GM10847 (cell line): ENCODE measurements around the gene BMP10.

Experiments
- POLR2A ChIP-seq: IDR thresholded peaks from 2 replicates; pipeline ENCODE4 v1.6.1; 2011; ENCODE audit not compliant: insufficient read length; ENCODE audit errors: extremely low read depth

The BMP10 gene

DNA sequence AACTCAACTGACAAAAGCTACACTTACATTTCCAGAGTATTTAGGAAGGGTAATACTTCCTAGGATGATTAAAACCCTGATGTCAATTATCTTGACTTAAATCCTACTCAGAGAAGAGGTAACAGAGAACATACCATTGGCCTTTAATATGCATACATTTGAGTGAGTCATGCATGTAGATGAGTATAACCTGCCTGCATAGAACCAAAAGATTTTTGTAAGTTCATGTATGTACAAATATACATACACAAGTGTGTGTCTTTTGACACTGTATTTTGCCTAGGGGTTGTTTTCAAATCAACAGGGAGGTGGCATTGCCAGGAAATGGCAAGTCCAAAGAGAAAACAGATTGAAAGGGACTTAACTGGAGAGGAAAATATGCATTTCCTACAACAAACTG is 6.1 kb downstream of the BMP10 start:
- TF ChIP-seq POLR2A: no peak

DNA sequence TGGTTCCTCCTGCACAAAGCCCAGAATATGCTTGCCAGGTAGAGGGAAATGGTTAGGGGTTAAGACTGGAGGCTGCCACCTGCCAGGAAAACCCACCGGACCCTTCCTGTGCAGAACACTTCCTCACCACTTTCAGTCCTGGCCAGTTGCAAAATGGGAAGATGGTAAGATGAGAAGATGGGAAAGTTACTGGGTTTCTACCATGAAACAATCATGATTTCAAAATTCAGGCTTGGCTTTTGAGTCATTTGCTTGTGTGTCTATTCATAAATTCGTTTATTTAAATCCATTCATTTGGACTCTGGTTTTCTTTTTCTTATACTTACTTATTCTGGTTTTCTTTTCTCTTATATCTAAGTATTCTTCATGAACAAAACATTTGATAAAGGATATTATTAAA is 7.2 kb downstream of the BMP10 start:
- TF ChIP-seq POLR2A: no peak

DNA sequence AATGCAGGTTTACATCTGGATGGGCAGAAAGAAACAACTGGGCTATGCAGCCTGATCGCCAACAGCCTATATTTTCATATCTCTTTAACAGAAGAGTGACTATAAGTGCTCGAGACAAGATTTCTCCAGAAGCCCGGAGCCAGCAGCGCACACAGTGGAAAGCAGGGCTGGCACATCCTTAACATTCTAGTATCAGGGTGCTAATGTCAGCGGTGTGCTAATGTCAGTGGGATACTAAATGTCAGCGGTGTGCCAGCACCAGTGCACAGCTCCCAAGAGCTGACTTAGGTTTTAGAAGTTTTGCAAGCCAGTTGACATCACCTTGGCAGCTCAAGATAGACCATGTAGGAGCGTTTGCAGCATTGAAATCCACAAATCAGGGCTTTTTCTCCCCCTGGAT is 8.3 kb downstream of the BMP10 start:
- no peak for TF ChIP-seq POLR2A

DNA sequence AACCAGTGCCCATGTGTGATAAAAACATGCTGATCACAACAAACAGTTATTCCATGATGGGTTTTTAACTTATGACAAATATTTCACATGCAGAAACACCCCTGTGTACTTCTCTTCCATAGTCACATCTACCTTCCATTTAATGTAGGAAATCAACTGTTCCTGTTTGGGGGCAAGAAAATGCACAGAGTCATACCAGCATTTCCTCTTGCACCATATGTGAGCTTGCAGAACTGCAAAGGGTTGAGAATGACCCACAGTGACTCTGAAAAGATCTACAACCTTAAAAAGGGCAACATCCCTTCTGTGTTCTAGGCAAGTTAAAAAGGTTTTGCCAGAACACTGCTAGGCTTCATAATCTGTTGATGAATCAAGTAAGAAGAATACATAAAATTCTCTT is 9.9 kb downstream of the BMP10 start:
- TF ChIP-seq POLR2A: no peak

DNA sequence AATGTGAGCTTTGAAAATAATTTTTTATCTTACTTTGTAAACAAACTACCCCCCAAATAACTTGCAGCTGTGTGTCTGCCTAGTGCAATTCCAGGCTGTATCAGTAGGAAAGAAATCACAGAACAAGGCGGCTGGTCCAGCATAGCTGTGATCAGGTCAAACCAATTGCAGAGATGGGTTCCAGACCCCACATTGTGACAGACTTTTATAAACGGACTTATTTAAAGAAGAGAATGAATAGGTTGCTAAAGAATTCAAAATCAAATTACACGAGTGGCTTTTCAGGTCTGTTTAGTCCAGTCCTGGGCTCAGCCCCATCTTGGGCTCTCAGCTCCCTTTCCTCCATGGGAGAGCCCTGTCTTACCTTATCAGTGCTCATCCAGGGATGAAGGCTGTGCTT is 11.1 kb downstream of the BMP10 start:
- TF ChIP-seq POLR2A: no peak

DNA sequence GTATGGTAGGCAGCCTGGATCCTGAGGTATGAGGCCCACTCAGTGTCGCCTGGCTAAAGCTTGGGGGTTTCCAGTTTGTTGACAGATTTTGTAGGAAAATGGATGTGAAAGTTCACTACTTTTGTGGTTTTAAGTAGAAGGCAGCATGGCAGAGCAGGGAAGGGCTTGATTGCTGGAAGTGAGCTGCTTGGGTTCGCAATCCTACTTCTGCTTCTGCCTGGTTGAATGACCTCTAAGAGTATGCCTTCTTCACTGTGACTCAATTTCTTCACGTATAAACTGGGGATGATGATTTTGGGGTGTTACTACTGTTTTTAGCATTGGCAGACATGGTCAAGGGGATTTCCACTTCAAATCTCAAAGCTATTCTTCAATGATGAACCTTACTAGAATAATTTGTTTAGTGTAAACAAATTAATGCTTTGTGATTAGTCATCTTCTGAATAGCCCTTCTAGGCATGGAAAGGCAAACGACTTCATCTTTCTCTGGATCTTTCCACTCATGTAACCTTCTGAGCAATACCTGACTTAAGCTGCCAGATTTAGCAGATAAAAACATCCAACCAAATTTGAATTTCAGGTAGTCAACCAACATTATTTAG is 13.2 kb downstream of the BMP10 start:
- no peak for TF ChIP-seq POLR2A

DNA sequence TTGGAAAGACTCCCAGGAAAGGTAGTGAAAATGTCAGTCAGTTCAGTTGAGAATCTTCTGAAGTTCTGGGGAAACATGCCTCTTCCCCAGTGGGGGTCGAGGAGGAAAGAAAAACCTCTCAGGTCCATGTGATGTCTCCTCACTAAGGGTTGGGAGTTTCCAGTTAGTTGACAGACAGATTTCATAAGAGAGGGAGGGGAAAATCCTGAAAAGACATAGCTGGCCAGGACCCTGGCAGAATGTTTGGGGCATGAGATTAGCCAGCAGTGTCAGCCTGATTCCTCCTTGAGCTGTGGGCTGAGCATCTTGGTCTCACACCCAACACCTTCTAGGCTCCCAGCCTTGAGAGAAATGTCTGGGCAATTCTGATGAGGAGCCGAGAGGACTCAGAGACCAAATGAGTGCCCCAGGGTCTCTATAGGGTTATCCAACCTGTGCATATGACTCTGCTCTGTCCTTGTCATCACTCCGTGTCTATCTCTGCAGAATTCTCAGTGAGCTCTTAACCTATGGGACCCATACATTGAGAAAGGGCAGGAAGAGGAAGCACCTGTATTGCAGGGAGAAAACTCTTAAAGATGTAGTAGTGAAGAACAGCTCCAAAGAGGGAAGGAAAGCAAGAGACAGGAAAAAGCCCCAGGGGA is 13.9 kb downstream of the BMP10 start:
- no peak for TF ChIP-seq POLR2A

DNA sequence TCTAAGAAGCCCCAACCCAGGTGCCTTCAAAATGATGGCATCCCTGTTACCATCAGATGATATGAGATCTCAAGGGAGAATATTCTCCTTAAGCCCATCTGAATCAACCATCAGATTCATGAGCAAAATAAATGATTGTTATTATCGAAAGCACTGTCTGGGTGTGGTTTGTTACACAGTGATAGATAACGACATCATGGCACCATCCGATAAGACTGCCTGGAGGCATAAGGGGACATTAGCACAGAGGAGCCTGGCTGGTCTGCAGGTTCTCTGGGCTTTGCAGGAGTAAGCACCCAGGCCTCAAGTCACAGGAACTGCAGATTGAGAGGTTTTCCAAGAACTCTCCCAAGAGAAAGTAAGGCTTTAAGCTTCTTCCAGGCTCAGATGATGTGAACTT is 15.6 kb downstream of the BMP10 start:
- no peak for TF ChIP-seq POLR2A

DNA sequence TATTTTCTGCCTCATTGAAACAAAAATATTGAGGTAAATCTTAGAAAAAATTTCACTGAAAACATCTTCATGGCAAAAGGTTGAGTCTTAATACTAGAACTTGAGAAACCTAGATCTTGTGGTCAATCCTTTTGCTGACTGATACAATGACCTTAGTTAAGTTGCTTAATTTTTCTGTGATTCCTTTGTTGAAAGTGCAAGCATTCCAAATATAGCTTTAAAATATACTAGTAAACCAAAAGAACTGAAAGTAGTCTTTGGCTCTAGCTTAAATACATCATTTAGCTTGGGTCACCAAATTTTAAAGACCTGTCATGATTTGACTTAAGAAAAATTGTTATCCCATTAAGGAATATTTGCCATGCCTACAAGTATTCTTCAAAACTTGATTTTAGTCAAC is 16.7 kb downstream of the BMP10 start:
- no peak for TF ChIP-seq POLR2A

DNA sequence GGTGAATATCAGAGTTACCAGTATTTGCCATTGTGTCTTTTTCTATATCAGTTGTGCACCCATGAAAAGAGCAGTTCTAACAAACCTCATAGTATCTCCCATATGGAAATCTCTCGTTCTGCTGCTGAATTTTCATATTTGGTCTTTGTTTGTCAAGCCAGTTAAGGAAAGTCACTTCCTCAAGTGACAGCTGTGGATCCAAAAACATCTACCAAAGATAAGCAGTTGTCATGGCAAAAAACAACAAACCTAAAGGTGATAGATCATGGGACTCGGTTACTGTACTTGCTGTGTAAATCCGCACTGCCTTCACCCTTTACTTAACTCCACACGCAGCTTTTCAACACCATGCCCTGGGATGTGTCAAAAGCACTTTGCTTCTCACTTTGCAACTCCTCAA is 17.3 kb downstream of the BMP10 start:
- TF ChIP-seq POLR2A: no peak

DNA sequence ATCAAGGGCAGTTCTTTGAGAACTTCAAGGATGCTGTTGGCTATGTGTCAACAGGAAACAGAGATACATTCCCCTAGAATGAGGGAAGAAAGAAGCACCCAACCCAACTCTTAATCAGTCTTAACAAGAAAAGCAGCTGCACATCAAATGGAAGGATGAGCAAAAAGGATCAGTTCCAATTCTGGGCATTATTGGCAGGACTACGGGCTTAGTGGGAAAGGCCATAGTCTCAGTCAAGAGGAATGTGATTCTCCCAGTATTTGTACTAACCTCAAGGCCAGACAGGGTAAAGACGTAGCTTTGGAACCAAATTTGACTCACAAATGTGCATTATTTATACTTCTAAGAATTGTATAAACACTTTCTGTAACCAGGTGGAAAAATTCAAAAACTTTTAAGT is 18.2 kb downstream of the BMP10 start:
- TF ChIP-seq POLR2A: no peak

DNA sequence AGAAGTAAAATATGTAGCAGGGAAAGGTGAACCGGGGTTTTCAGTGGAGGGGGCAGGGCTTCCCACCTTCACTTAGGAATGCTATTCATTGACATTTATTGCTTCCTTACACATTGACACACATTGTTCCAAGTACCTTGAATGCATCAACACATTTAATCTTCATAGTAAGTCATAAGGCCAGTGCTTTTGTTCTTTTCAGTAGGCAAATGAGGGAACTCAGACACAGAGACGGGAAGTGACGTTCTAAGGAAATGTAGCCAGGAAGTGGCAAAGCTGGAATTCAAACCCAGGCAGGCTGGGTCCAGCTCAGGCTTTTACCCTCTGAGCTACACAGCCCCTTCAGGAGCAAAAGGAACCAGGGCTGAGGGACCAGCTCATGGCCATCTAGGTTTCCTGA is 20.7 kb downstream of the BMP10 start:
- no peak for TF ChIP-seq POLR2A

DNA sequence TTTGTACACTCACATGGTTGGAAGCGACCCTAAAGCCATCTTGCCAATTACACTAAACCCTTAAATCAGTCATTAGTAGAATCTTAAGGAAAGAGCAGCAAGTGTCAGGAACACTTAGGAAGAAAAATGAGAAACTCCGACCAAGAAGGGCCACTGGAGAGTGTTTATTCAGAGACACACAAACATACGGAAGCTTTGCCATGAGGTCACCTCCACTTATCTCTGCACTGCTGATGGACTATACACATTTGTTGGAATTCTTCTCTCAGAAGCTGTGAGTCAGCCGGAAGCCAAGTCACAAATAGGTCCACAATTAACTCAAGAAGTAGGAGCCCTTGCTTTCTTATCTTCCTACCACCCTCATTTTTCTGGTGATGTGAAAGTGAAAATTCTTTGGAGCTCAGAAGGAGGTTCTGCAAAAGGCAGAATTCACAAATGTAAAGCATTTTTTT is 21.6 kb downstream of the BMP10 start:
- TF ChIP-seq POLR2A: no peak

DNA sequence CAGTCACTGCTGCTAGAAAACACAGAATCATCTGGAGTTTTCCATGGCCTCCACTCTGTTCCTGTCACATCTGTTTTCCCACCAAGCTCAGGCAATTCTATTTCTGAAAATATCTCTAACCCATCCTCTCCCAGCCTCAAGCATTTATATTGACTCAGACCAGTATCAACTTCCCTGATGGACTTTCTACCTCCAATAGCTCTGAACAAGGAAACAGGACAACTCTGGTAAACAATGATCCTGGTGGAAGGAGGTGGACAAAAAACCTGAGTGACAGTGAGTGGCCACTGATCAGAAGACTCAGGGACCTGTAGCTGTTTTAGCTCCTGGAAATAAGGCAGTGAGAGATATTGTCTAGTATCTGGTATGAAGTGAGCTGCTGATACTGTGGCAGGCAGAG is 23.4 kb downstream of the BMP10 start:
- no peak for TF ChIP-seq POLR2A

DNA sequence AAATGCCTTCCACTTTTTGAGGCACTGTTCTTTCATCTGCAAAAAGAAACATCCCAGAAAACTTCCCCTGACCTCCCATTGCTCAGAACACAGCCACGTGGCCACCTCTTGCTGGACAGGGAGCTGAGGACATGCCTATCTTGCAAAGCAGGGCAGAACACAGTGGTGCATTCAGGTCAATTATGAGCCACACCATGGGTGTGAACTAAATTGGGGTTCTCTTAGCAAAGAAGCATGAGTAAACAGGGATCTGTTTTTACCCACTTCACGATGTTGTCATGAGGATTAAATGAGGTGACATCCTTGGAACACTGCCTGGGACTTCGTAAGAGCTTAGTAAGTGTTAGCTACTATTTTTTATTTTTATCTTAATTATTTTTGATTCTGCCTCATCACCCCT is 25.1 kb downstream of the BMP10 start:
- no peak for TF ChIP-seq POLR2A

DNA sequence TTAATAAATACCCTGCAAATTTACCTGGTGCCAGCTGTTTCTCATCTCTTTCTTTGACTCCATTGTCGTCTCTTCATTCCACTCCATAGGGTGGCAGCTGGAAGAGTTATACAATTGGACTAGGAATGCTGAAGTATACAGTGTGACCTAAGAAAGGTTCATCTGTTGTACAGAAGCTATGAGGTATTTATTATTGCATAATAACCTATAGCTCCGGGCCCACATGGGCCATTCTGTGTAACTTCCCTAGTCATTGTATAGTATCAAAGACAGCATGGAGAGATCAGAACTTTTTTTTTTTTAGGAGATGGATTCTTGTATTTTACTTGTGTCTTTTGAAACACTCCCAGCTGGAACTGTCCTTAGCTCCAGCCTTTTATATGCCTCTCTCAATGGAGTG is 26.2 kb downstream of the BMP10 start:
- no peak for TF ChIP-seq POLR2A

DNA sequence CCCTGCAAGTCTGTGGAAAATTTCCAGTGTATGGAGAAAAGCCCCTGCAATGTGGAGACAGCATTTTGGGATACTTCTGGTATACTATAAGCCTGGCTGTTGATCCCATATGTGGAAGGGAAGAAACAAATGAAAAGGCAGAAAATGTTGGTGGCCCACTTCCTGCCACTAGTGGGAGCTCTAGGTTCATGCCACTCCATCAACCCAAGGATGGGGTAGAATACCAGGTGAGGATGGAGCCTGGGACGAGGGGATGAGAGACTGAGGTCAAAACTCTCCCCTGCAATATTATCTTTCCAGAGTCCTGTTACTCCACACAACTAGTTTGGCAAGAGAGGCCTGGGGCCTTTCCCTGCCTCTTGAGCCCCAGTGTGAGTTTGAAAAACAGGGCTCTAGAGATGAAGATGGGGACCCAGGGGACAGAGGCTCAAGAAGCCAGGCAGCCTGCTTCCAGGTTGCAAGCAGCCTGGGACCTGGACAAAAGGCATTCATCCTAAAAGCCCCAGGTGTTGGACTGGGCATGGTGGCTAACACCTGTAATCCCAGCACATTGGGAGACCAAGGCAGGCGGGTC is 31.9 kb downstream of the BMP10 start:
- TF ChIP-seq POLR2A: no peak
